Kidney (tissue), 14 donors: ENCODE measurements around the gene SACM1L. TPM values are rescaled to one million over a fixed set of nuclear protein-coding genes. Genes with fewer than 3 reads are reported as not detected.

Experiments
- DNase-seq, 5 donors: peaks; one replicate each; pipeline ENCODE4 v3.0.0-alpha.2; 2013 to 2020
- FAIRE-seq: peaks from 2 replicates; lab custom pipeline; 2012; peaks lifted over from hg19 to GRCh38; lab: Jason Lieb, UNC
- H3K27ac ChIP-seq, 2 donors: one replicate each; pipeline ENCODE4 v1.7.0; 2013; ENCODE audit warnings: low read depth in 2 of 2, low read length in 2 of 2, inconsistent platforms in 1 of 2
- H3K27me3 ChIP-seq: one replicate; pipeline ENCODE4 v1.7.1; 2013; ENCODE audit warnings: low read length, inconsistent platforms; ENCODE audit not compliant: control insufficient read depth, insufficient read depth
- H3K36me3 ChIP-seq, 3 donors: one replicate each; pipeline versions ENCODE4 v1.7.0 to v1.7.1; 2013; ENCODE audit warnings: low read length in 3 of 3, control low read depth in 1 of 3, inconsistent platforms in 1 of 3; ENCODE audit not compliant: insufficient read depth in 3 of 3, control insufficient read depth in 2 of 3
- H3K4me1 ChIP-seq, 3 donors: one replicate each; pipeline versions ENCODE4 v1.7.0 to v1.7.1; 2013; ENCODE audit warnings: low read length in 3 of 3, inconsistent platforms in 1 of 3, low read depth in 1 of 3; ENCODE audit not compliant: control insufficient read depth in 2 of 3, insufficient read depth in 2 of 3
- H3K4me3 ChIP-seq, 3 donors: one replicate each; pipeline versions ENCODE4 v1.7.0 to v1.8.1; 2013; ENCODE audit warnings: low read length in 3 of 3, control low read depth in 1 of 3, inconsistent platforms in 1 of 3
- H3K9ac ChIP-seq, 3 donors: one replicate each; pipeline versions ENCODE4 v1.7.0 to v1.7.1; 2013; ENCODE audit warnings: low read length in 3 of 3, control low read depth in 1 of 3, inconsistent platforms in 1 of 3
- H3K9me3 ChIP-seq, 3 donors: one replicate each; pipeline versions ENCODE4 v1.7.0 to v1.7.1; 2013; ENCODE audit warnings: low read length in 3 of 3, control low read depth in 1 of 3, inconsistent platforms in 1 of 3; ENCODE audit not compliant: control insufficient read depth in 2 of 3, insufficient read depth in 1 of 3
- CTCF ChIP-seq: IDR thresholded peaks from 3 replicates; pipeline ENCODE4 v1.5.1; 2012; ENCODE audit warnings: mild to moderate bottlenecking, moderate library complexity, borderline replicate concordance; ENCODE audit not compliant: insufficient read depth; ENCODE audit errors: extremely low read depth
- intact Hi-C: fragments of 100-400 bp; cut with DNase I; formaldehyde crosslinking; loops from one replicate; pipeline ENCODE4 v1.11.1; 2022
- polyA plus RNA-seq: library from polyadenylated mRNA; stranded (reverse); fragments of 350-450 nt; fragmentation: Illumina TruSeq; extraction: RNeasy Lipid Tissue Mini Kit (QIAGEN cat#74804); gene quantifications from one replicate; pipeline ENCODE4 v1.2.3, GENCODE V29; 2014; ENCODE audit warnings: low read depth, low replicate concordance; ENCODE audit not compliant: insufficient read depth
- total RNA-seq: library from RNA; stranded (reverse); fragmentation: NEBNext Ultra II Directional; extraction: Animal tissue kit (Norgen Biotek cat#: 25700); gene quantifications from one replicate; pipeline ENCODE4 v1.2.1, GENCODE V29; 2021
- donor health status: control.
- donor health status: control.
- donor health status: control.
- donor health status: control.
- donor health status: control.
- donor health status: DM: yes; HTN: yes; CAD: no.
- donor health status: Normal renal cell carcinoma (clear cell type).

SACM1L gene
- total and polyA plus RNA-seq, 2 donors from 2014 or later: 27.1 to 53.1 TPM

GRCh38 chr3:45765958-45766357 is 76.8 kb downstream of the SACM1L start:
- intact Hi-C loops: no loop called here
- Histone ChIP-seq H3K9me3 (no peaks in the 10 kb centered on the region), H3K4me3 (no peak overlapping the region), H3K27ac (no peak overlapping the region), H3K4me1 (no peaks in the 10 kb centered on the region), H3K36me3 (no peaks in the 10 kb centered on the region), H3K9ac (no peak overlapping the region), H3K27me3 (no peaks in the 10 kb centered on the region)
- no peak for TF ChIP-seq CTCF
- no peak for FAIRE-seq
- DNase-seq: no peak

- H3K36me3 ChIP-seq: no peaks in the 10 kb centered on the region
- H3K9ac ChIP-seq: no peak overlapping the region
- no peak overlapping the region for H3K27ac ChIP-seq
- no peaks in the 10 kb centered on the region for H3K9me3 ChIP-seq
- intact Hi-C loops: no loop called here
- H3K4me1 ChIP-seq: no peaks in the 10 kb centered on the region
- DNase-seq (no peak), FAIRE-seq (no peak)
- TF ChIP-seq CTCF: no peak
- H3K27me3 ChIP-seq: no peaks in the 10 kb centered on the region
- no peak overlapping the region for H3K4me3 ChIP-seq
Measured at GRCh38 chr3:45771166-45771775, 82.1 kb downstream of the SACM1L start.

GRCh38 chr3:45771831-45772230 is 82.6 kb downstream of the SACM1L start:
- no peaks in the 10 kb centered on the region for H3K36me3 ChIP-seq
- H3K9ac ChIP-seq: no peak overlapping the region
- H3K27ac ChIP-seq: no peak overlapping the region
- no peaks in the 10 kb centered on the region for H3K4me1 ChIP-seq
- intact Hi-C loops: no loop called here
- H3K9me3 ChIP-seq: no peaks in the 10 kb centered on the region
- FAIRE-seq (no peak), DNase-seq (no peak)
- no peaks in the 10 kb centered on the region for H3K27me3 ChIP-seq
- TF ChIP-seq CTCF: no peak
- H3K4me3 ChIP-seq: no peak overlapping the region
